ENCODE measurements around the gene BICDL1.

Gene BICDL1

DNA sequence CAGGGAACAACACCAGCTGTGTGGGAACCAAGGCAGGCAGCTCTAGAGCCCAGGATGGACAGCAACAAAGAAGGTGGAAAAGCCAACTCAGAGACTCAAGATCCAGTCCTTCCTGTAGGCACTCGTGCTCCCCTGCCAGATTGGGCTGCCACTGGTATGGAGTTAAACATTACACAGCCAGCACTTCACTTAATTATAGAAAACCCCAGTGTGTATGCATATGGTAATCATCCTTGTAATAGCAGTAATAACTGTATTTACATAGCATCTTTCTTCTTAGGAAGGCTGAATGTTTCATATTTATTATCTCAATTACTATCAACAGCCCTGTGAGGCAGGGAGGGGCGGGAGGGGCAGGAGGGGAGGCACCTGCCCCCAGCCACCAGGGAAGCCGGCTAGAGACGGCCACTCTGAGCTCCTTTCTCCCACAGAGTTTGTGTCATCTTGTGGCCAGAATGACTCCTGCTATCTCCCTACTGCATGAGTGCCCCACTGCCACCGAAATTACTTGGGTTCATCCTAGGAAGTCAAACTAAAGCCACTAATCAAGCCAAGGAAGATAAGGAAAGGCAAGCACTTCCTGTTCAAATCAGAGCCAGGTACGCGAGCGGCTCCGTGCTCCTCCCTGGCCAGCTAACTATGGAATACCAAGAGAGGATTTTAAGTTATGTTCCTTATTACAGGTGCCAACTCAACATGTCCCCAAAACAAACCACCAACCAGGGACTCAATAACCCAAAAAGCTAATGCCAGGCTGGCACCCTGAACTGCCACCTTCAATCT is 143.2 kb downstream of the BICDL1 start:
- no peak for DNase-seq

DNA sequence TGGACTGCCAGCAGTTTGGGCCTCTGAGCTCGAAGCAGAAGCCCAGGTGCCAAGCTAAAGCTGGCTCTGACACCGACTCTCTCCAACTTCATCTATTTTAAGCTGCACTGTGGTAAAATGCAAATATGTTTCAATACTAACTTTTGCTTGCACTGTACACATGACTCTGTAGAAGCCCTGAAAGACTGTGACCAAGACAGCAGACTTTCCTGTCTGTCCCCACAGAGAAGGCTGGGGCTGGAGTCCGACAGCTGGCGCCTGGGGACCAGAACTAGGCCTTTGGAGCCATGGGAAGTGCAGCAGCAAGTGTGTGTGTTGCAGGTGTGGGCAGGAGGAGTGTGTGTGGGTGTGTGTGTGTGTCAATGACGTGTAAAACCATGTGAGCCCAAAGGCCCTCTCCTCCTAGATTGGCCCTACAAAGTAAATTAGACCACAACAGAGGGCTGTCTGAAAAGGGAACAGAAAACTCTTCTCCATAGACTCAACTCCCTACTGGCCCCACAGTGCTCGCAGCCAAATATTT is 143.9 kb downstream of the BICDL1 start:
- no peak for DNase-seq

DNA sequence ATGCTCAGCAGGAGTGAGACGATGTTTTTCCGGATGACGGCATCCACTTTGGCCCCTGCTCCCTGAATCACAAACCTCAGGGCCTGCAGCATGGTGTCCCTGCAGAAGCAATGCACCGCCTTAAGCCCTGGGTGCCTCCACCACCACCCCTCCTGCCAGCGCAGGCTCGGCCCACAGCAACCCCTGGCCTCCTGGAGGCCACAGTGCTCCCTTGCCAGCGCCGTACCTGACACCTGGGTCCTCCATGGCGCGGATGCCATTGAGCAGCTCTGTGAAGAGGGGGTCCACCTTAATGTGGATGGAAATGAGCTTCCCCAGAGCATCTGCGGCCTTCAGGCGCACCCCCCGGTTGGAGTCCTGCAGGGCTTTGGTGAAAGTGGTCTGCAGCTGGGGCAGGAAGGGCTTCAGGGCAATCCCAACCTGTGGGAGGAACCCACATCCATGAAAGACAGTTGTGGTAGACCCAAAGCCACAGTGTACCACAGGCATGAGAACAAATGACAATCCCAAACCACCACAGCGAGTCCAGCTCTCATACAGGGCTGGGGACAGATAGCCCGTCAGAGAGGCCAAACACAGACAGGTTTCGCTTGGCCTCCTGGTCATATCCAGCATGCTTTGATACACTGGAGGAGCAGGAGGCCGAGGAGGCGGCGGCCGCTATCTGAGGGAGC is 145.4 kb downstream of the BICDL1 start:
- DNase-seq: no peak

DNA sequence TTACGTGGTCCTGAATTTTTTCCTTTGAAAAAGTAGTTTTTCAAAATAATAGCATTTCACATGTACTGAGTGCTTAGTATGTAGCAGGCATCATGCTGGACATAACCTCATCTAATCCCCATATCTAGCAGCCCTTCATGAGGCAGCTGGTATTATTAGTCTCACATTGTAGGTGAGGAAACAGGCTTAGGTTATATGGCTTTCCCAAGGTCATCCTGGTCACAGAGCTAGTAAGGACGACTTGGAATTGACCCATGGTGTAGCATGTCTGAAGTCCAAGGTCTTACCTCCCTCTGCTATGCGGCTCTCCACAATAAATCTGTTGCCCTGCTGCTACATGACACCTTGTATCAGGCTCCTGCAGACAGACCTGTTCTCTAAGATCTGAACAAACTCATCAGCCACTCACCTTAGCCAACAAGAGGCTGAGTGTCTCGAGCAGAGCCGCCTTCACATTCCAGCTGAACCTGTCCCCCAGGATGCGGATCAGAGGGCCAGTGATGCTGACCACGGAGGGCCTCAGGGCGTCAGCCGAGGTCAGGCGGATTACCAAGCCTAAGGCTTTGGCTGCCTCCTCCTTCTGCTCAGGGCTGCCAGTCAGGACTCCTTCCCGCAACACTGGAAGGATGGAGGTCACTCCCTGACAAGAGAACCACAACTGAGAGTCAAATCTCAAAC is 147.2 kb downstream of the BICDL1 start:
- no peak for DNase-seq

DNA sequence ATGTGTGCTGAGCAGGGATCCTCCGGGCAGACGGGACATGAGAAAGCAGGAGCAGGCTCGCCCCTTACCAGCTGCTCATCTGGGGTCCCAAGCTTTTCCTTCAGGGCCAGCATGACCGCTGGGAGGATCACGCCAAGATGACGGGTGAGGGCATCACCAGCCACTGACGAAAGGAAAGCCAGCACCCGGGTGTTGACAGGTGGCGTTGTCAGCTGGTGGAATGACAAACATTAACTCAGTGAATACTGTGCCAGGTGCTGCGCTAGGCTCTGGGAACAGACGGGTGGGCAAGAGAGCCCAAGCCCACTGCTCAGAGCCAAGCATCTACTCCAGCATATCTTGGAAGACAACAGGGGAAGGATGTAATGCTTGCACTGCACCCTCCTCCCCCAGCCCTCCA is 148.8 kb downstream of the BICDL1 start:
- no peak for DNase-seq

DNA sequence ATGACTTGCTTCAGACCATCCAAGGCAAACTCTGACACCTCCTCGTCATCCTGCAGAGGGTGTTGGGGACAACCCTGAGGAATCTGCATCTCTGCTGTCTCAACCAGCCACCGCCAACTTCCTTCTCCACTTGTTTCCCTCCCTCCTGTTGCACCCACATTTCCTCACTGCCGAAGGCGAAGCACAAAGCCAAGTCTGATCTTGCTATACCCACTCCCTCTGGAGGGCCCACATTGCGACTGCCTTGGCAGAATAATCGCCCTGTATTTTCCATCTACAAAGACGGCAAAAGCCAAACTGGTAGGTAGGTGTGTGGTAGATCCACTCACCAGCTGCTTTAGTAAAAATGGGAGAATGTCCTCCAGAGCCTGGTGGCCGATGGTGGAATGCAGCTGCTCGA is 149.3 kb downstream of the BICDL1 start:
- DNase-seq: no peak

DNA sequence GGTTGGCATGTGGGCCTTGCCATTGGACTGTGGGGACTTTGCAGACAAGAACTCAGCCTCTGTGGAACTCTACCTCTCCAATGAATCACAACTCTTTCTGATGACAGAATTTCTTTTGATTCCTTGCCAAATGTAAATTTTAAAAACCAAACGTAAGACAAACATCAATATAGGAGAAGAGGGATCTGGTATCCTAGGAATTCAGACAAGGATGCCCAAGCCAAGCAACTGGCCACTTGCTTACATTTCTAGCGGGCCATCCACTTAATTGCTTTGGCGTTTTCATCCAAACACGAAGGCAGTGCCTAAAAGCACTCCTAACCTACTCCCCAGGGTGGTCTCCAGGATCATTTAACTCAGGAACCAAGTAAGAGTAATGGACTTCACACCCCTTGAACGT is 150.9 kb downstream of the BICDL1 start:
- DNase-seq: no peak

DNA sequence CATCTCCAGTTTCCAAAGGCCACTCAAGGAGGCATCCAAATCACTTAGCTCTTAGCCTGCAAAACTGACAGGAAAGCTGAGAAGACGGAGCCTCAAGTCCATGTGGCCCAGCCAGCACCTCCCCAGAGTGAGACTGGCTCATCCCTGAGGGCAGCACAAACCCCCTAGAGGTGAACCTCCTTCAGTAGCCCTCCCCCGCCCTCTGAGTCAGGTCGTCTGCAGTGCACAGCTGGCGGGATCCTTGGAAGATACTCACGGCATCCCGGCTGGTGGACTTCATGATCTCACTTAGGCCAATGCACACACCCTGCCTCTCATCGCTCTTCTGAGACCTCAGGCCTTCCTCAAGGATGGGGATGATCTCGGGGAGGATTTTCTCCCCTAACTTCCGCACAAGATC is 151.6 kb downstream of the BICDL1 start:
- DNase-seq: no peak

DNA sequence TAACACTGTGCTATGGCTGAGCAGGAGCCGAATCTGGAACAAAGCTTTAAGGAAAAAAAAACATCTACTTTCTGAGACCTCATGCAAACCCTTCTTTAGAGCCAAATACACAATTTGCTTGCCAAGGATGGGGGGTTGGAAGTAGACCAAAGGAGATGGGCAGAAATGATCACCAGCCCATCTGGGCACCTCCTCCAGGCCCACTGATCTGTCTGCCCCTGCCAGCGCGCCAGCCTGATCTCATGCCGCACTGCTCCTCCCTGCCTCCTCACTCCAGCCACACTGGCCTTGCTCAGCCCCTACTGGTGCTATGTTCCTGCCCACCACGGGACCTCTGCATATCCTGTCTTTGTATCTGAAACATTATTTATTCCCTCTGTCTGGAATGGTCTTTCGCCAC is 152.3 kb downstream of the BICDL1 start:
- no peak for DNase-seq

DNA sequence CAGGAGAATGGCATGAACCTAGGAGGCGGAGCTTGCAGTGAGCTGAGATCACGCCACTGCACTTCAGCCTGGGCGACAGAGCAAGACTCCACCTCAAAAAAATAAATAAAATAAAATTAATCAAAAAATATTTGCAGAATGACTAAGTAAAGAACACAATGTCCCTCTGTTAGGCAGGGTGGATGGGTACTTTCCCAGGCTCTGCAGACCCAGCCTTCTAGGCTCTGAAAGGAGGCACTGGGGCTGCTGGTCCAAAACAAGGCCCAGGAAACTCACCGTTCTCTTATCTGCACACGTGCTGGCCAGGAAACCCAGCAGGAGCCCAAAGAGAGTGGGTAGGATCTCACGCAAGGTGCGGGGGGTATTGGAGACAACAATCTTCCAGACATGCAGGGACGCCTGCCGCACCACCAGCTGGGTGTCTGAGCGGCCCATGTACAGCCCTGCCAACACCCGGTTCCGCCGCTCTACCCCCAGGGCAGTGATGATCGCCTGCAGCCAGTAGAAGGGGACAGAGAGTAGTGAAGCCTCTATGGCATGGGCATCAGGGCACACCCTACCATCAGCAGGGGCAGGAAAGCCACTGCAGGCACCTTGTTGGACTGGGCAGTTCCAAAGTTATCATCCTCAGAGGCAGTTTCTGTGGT is 153.3 kb downstream of the BICDL1 start:
- DNase-seq: no peak

All from inflammatory macrophage treated with lipopolysaccharide for 1 hour (primary cell).